ENCODE results near the gene MYL4. TPM values are rescaled to one million over a fixed set of nuclear protein-coding genes. Genes with fewer than 3 reads are reported as not detected.
A peak's percentile ranks its signal among the peaks of the same experiment; 100 is the strongest.

MYL4 gene
- total and polyA plus RNA-seq, 2 donors (not counting 3 experiments of a cell fraction or from before 2014, with no cell fraction given), result 2.0 to 2.1 TPM

DNA sequence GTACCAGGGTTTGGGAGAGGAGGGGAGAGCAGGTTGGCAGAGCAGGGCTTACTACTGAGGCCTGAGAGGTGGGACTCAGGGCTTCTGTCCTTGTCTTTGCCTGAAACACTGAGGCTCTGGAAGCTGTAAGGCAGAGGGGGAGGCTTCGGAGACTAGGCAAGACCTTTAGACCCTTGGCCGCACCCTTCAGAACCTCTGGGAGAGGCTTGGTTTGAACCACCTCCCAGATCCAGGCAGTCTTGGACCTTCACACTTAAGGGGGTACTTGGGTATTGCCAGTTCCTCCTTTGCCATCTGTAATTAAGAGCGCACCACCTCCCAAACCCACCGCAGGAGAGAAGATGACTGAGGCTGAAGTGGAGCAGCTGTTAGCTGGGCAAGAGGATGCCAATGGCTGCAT lies 12.9 kb downstream of the MYL4 start:
- CTCF ChIA-PET, result no interaction called here
- FAIRE-seq (peak; percentile 31), DNase-seq (ENCODE audit: low read depth, low spot score) (no peak)
- no TSS peak for BruUV-seq (replicated peaks)
- Histone ChIP-seq H3K27me3 (ENCODE audit: control insufficient read depth in 2 of 2, insufficient read depth in 2 of 2, low read length in 2 of 2) (no peaks in the 10 kb centered on the region), H3K4me2 (ENCODE audit: insufficient read depth, low read length) (no peak overlapping the region), H4K20me1 (replicated peaks; ENCODE audit: control insufficient read depth, extremely low read depth, insufficient read depth, low read length) (no peaks in the 10 kb centered on the region), H3K9ac (replicated peaks; ENCODE audit: extremely low read depth, insufficient read depth, low read length) (no peak overlapping the region), H3K36me3 (ENCODE audit: control insufficient read depth in 2 of 2, extremely low read depth in 1 of 2, insufficient read depth in 2 of 2, low read length in 2 of 2) (no peaks in the 10 kb centered on the region), H3K79me2 (ENCODE audit: control insufficient read depth, insufficient read depth, low read length) (no peaks in the 10 kb centered on the region), H3K4me3 (replicated peaks in 1 of 3; ENCODE audit: insufficient read depth in 1 of 3, low read depth in 1 of 3, low read length in 3 of 3) (no peak overlapping the region), H3K9me3 (replicated peaks; ENCODE audit: control insufficient read depth, insufficient read depth, low read length) (no peaks in the 10 kb centered on the region), H3K4me1 (ENCODE audit: control insufficient read depth, extremely low read depth, insufficient read depth, low read length) (peaks cover 40% of the 10 kb centered on the region), H3K9me1 (replicated peaks; ENCODE audit: control insufficient read depth, extremely low read depth, insufficient read depth, low read length) (no peaks in the 10 kb centered on the region), H2AFZ (ENCODE audit: low read depth, low read length) (no peak overlapping the region), H3K27ac (ENCODE audit: insufficient read depth, low read depth, low read length) (no peak overlapping the region)
- POLR2A ChIA-PET, result no interaction called here
- intact Hi-C loops (cut with micrococcal nuclease) (no loop called here), dilution Hi-C loops (cut with MboI; ENCODE audit: extremely low pct_ligation_motif_present, low sequenced_read_pairs) (no loop called here)
- TF ChIP-seq, protein P1, sequence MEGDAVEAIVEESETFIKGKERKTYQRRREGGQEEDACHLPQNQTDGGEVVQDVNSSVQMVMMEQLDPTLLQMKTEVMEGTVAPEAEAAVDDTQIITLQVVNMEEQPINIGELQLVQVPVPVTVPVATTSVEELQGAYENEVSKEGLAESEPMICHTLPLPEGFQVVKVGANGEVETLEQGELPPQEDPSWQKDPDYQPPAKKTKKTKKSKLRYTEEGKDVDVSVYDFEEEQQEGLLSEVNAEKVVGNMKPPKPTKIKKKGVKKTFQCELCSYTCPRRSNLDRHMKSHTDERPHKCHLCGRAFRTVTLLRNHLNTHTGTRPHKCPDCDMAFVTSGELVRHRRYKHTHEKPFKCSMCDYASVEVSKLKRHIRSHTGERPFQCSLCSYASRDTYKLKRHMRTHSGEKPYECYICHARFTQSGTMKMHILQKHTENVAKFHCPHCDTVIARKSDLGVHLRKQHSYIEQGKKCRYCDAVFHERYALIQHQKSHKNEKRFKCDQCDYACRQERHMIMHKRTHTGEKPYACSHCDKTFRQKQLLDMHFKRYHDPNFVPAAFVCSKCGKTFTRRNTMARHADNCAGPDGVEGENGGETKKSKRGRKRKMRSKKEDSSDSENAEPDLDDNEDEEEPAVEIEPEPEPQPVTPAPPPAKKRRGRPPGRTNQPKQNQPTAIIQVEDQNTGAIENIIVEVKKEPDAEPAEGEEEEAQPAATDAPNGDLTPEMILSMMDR (IDR thresholded peaks at IDR 0.05; ENCODE audit: extremely low read depth in 1 of 2, insufficient read depth in 1 of 2, low read depth in 1 of 2, low read length in 2 of 2), result no peak
- TF ChIP-seq MYC (IDR thresholded peaks at IDR 0.05; ENCODE audit: low read depth, low read length) (no peak), GATA2 (IDR thresholded peaks at IDR 0.05; ENCODE audit: insufficient read depth, insufficient read length, low read depth, low read length) (no peak), FOS (IDR thresholded peaks at IDR 0.05; ENCODE audit: borderline replicate concordance, insufficient read depth, low read length) (no peak), JUN (IDR thresholded peaks at IDR 0.05; ENCODE audit: borderline replicate concordance, insufficient read depth, insufficient read length, low read depth) (no peak), POLR2A (IDR thresholded peaks at IDR 0.05; ENCODE audit: low read depth, low read length) (no peak), EZH2 (IDR thresholded peaks at IDR 0.05; ENCODE audit: borderline replicate concordance, low read depth, low read length, severe bottlenecking) (no peak), MAX (IDR thresholded peaks at IDR 0.05; ENCODE audit: insufficient read depth, insufficient read length) (no peak), POLR2AphosphoS5 (IDR thresholded peaks at IDR 0.05; ENCODE audit: insufficient read depth, low read depth, low read length) (no peak)

All from endothelial cell of umbilical vein (primary cell).